Fibroblast of the conjunctiva (primary cell): ENCODE data around the gene EDRF1.

Experiments
- DNase-seq: peaks from one replicate; pipeline ENCODE4 v3.0.0-alpha.2; 2010; ENCODE audit warnings: low read depth

EDRF1 gene

GRCh38 chr10:125792342-125793300, 73.1 kb downstream of the EDRF1 start:
- no peak for DNase-seq

- no peak for DNase-seq
Measured at GRCh38 chr10:125795128-125795527, 75.6 kb downstream of the EDRF1 start.

DNA sequence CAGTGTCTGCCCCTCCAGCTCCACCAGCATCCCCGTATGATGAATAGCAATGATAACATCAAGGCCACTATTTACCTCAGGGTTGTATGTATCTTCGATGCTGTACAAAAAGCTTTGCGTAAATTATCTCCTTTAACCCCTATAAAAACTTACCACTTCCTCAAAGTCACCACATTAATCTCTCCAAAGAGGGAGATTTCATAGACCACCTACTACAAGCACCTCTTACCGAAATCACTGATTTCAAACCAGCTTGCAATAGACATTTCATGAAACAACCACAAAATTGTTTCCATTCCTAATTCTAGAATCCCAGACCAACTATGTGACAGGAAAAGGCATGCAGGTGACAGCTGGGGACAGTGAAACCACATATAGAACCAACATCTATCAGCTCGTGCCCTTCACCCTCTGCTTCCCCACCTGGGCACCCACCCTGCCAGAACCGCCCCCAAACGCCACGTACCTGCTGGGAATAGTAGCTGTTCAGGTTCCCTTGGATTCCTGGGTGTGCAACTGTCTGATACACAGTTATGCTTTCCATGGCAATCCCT, 76.2 kb downstream of the EDRF1 start:
- DNase-seq, result no peak

DNA sequence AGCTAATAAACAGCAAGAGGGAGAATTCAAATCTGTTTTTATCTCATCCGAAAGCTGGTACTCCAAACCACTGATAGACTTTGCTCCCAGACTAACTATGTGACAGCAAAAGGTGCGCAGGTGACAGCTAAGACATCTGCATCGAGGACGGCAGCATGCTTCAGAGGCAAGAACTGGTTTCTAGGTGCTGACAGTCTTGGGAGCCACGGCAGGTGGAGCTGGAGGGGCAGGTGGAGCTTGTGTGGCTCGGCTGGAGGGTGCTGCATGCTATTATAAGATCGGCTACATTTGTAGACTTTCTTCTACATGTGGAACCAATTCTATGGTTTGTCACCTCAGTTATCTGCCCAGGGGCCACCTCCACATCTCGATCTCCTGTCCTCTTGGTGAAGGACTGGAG, 77.9 kb downstream of the EDRF1 start:
- DNase-seq, result no peak

DNA sequence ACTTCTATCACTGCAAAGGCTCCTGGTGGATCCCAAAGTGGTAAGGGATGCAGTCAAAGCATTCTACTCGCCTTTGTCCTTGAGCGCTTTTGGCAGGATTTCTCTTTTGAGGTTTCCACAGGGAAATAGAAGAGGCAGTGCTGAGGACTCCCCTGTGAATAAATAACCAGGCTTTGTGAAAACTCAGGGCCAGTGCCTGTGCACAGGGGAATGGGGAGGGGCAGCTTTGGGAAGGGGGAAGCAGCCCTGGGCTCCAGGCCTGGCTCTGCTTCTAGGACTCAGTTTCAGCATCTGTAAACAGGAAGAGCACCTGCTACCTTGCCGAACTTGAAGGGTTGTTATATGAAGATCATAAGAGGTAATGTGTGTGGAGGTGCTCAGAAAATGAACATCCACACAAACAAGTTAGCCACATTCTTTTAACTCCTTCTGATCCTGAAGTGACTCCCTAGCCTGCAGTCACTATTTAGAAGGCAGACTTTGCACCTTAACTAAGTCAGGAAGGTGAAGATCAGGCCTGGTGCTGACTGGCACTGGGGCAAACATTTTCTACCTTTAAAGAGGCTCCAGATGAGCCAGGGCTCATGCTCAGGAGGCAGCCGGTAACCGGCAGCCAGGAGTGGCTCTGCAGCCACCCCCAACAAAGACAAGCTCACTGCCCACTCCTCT, 78.6 kb downstream of the EDRF1 start:
- no peak for DNase-seq

DNA sequence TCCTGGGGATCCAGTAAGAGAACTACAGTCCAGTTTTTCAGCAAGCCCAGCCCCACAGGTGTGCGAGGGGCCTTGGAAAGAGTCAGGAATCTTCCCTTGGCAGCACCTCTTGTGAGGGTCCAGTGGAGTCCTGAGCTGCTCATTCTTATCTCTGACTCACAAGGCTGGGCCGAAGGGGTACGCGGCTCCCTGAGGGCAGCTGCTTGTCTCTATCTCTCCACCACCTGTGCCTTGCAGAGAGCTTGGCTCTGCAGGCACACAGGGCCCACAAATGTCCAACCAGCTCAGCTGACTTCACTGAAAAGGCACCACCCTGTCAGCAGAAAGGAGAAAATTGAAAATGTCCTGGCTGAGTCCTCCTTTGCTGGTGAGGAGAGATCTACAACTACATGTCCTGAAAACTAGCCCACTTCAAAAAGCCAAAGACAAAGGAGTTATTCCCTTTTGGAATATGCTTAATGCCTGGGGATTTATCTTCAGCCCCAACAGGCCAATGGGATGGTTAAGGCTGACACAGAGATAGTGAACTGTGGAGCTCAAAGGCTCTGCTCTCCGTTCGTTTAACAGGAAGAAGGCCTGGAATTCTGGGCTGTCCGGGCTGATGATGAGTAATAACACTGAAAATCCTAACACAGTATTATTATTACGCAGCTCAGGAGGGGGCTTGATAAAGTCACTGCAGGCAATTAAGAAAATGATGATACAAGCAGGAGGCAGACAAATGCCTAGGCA, 80.1 kb downstream of the EDRF1 start:
- no peak for DNase-seq

DNA sequence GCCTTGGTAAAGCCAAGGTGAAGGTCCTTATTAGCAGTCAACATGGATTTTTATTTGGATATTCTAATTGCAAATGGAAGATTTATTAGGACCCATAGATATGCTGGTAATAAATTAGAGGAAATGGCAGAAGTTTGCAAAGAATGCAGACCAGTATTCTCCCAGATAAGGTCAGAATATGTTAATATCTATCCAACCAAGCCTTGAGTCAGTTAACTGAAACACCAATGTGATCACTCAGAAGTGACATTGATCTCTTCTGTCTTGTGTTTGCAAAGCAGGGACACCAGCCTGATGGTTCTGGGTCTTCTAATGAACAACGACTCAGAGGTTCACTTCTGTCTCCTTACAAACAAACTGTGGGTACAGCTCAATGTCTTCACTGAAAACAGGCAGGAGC, 82.1 kb downstream of the EDRF1 start:
- no peak for DNase-seq

GRCh38 chr10:125802131-125802530, 82.6 kb downstream of the EDRF1 start:
- DNase-seq, result no peak

- no peak for DNase-seq
Measured at GRCh38 chr10:125802739-125803138, 83.2 kb downstream of the EDRF1 start.

- DNase-seq, result no peak
Measured at GRCh38 chr10:125808047-125808446, 88.5 kb downstream of the EDRF1 start.

- DNase-seq, result no peak
Measured at GRCh38 chr10:125811251-125811650, 91.7 kb downstream of the EDRF1 start.

DNA sequence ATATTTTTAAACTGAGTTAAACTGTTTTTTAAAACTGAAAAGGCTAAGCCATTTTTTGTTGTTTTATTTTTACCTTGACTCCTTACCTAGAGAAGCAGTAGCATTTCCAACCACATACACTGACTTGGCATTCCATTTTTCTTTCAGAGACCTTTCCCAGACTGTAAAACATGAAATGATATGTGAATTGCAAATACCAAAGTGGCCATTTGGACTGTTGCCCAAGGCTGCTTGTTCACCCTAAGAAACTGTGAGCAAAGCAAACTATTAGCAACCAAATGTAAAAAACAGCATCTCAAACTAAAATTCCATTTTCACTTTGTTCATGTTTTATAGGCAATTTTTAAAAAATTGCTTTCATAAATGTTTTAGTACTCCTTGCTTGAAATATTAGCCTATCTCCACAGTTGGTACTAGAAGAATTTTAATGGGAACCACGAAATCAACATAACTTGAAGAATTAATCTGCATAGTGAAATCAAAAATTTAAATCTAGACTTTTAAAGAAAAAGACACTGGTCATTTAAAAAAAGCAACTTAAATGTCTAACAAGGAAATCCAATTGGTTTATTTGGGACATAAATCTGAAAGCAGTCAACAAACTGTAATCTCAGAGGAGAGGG, 92.7 kb downstream of the EDRF1 start:
- DNase-seq, result no peak
